Measurements from ENCODE around the gene ZDHHC7. TPM values are rescaled to one million over a fixed set of nuclear protein-coding genes. Genes with fewer than 3 reads are reported as not detected.

ZDHHC7 gene
- total and polyA plus RNA-seq, 9 of the 15 experiments (the other 6 are each of a cell fraction or from before 2014, with no cell fraction given) = 1.7 to 49.7 (median 37.4) TPM

DNA sequence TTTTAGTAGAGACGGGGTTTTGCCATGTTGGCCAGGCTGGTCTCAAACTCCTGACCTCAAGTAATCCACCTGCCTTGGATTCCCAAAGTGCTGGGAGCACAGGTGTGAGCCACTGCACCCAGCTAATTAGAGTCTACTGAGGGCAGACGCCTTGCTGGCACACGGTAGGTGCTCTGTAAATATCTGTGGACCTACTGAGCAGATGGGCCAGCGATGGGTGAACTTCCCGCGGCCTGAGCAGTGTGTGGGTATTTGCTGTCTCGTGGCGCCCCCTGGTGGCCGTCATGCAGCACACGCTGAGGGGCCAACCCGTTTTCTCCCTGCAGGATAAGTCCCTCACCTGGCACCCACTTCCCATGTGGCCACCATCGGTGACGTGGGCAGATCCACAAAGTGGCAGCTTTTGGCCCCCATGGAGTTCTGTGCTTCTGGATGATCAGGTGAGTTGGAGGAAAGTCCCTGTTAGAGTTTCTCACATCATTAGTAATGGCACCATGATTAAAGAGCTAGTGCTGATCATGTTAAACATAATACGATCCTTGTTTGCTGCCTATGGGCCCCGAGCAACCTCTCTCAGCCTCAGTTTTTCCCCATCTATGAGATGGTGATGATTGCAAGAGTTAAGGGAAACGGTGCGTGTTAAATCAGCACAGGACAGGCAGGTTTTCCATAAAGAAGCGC, 40.7 kb downstream of the ZDHHC7 start (continued):
- TF ChIP-seq CEBPG (CRISPR knock-in tag; IDR thresholded peaks at IDR 0.05) (no peak), CEBPG (tag; conservative IDR thresholded peaks at IDR 0.05 in 1 of 2, IDR thresholded peaks at IDR 0.05 in 1 of 2) (no peak), CTBP1 (IDR thresholded peaks at IDR 0.05; ENCODE audit: borderline replicate concordance) (peak; percentile 62; the same call in 1 of the 2 replicates), CREBBP (IDR thresholded peaks at IDR 0.05; ENCODE audit: low read depth, low read length) (no peak), HDGF (IDR thresholded peaks at IDR 0.05) (peak; percentile 56; the same call in 1 of the 2 replicates), ATF7 (IDR thresholded peaks at IDR 0.05) (peak; percentile 42), BCL6 (CRISPR knock-in tag; IDR thresholded peaks at IDR 0.05) (no peak), IRF1 (CRISPR knock-in tag; IDR thresholded peaks at IDR 0.05; ENCODE audit: borderline replicate concordance) (no peak), PRPF4 (IDR thresholded peaks at IDR 0.05; ENCODE audit: insufficient read depth, low read depth, low read length, poor library complexity, severe bottlenecking) (no peak), HIVEP1 (CRISPR knock-in tag; IDR thresholded peaks at IDR 0.05) (no peak), ZNF696 (CRISPR knock-in tag; conservative IDR thresholded peaks at IDR 0.05) (no peak), CREB1 (IDR thresholded peaks at IDR 0.05) (no peak), CREB1 (CRISPR knock-in tag; IDR thresholded peaks at IDR 0.05) (0 out of 2 replicates have a peak, but pooled peaks have one; percentile 13), ZC3H11A (IDR thresholded peaks at IDR 0.05; ENCODE audit: low read depth, low read length) (0 out of 2 replicates have a peak, but pooled peaks have one; percentile 72), PTTG1 (tag; IDR thresholded peaks at IDR 0.05; ENCODE audit: low read depth) (no peak), HOXB6 (CRISPR knock-in tag; IDR thresholded peaks at IDR 0.05; ENCODE audit: borderline replicate concordance) (0 out of 2 replicates have a peak, but pooled peaks have one; percentile 25), SAP30 (IDR thresholded peaks at IDR 0.05; ENCODE audit: borderline replicate concordance, insufficient read depth, low read depth, low read length, poor library complexity, severe bottlenecking) (no peak), PML (IDR thresholded peaks at IDR 0.05; ENCODE audit: low read length) (no peak), HMBOX1 (IDR thresholded peaks at IDR 0.05) (no peak), EP300 (IDR thresholded peaks at IDR 0.05; ENCODE audit: low read length) (no peak), MCM7 (IDR thresholded peaks at IDR 0.05) (no peak), ZHX1 (conservative IDR thresholded peaks at IDR 0.05; ENCODE audit: low read length) (peak; percentile 80), CREM (IDR thresholded peaks at IDR 0.05; ENCODE audit: low read depth) (peak; percentile 11; the same call in 1 of the 2 replicates)
- TF ChIP-seq, protein P1, sequence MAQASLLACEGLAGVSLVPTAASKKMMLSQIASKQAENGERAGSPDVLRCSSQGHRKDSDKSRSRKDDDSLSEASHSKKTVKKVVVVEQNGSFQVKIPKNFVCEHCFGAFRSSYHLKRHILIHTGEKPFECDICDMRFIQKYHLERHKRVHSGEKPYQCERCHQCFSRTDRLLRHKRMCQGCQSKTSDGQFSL (CRISPR knock-in tag; IDR thresholded peaks at IDR 0.05) = 0 out of 2 replicates have a peak, but pooled peaks have one; percentile 57
- TF ChIP-seq, protein P1 (tag; IDR thresholded peaks at IDR 0.05) = no peak

Data from K562 (cell line).